ENCODE data around the gene REXO1. TPM values are rescaled to one million over a fixed set of nuclear protein-coding genes. Genes with fewer than 3 reads are reported as not detected.

Gene REXO1
- total and polyA plus RNA-seq, 2 of the 13 experiments (the other 11 are each of a cell fraction or from before 2014, with no cell fraction given): 5.0 to 11.2 TPM

- TF ChIP-seq ZNF704 (CRISPR knock-in tag; IDR thresholded peaks at IDR 0.05; ENCODE audit: borderline replicate concordance) (no peak), ZNF143 (CRISPR knock-in tag; IDR thresholded peaks at IDR 0.05) (no peak; the same call in 1 of the 2 replicates), PCBP1 (IDR thresholded peaks at IDR 0.05; ENCODE audit: borderline replicate concordance, low read depth, low read length) (no peak), RAD21 (CRISPR knock-in tag; IDR thresholded peaks at IDR 0.05) (peak; percentile 84), ZNF367 (CRISPR knock-in tag; IDR thresholded peaks at IDR 0.05; ENCODE audit: borderline replicate concordance) (no peak), SRF (IDR thresholded peaks at IDR 0.05; ENCODE audit: low read depth, low read length) (no peak), ZFP41 (CRISPR knock-in tag; IDR thresholded peaks at IDR 0.05; ENCODE audit: borderline replicate concordance) (0 out of 2 replicates have a peak, but pooled peaks have one; percentile 32), ZC3H4 (CRISPR knock-in tag; IDR thresholded peaks at IDR 0.05; ENCODE audit: borderline replicate concordance) (no peak), RARA (CRISPR knock-in tag; IDR thresholded peaks at IDR 0.05) (no peak; the same call in 1 of the 2 replicates), MTERF4 (CRISPR knock-in tag; IDR thresholded peaks at IDR 0.05) (no peak; the same call in 1 of the 2 replicates), NPAS2 (CRISPR knock-in tag; IDR thresholded peaks at IDR 0.05; ENCODE audit: borderline replicate concordance) (no peak), SIX1 (CRISPR knock-in tag; IDR thresholded peaks at IDR 0.05; ENCODE audit: borderline replicate concordance) (peak; percentile 27; the same call in 1 of the 2 replicates), ZNF616 (CRISPR knock-in tag; IDR thresholded peaks at IDR 0.05; ENCODE audit: low read depth) (peak; percentile 85; the same call in 1 of the 2 replicates), ZNF749 (CRISPR knock-in tag; IDR thresholded peaks at IDR 0.05; ENCODE audit: borderline replicate concordance) (peak; percentile 81; the same call in 1 of the 2 replicates), ZNF430 (CRISPR knock-in tag; IDR thresholded peaks at IDR 0.05) (peak; percentile 87; the same call in 1 of the 2 replicates), NFKBIZ (CRISPR knock-in tag; IDR thresholded peaks at IDR 0.05) (no peak), ZNF160 (CRISPR knock-in tag; IDR thresholded peaks at IDR 0.05) (no peak), FOXK1 (CRISPR knock-in tag; IDR thresholded peaks at IDR 0.05; ENCODE audit: borderline replicate concordance, low read depth) (0 out of 2 replicates have a peak, but pooled peaks have one; percentile 14), TAF1 (CRISPR knock-in tag; IDR thresholded peaks at IDR 0.05) (peak; percentile 63; the same call in 1 of the 2 replicates), ZNF253 (CRISPR knock-in tag; IDR thresholded peaks at IDR 0.05; ENCODE audit: borderline replicate concordance) (no peak), FOXJ3 (CRISPR knock-in tag; IDR thresholded peaks at IDR 0.05; ENCODE audit: borderline replicate concordance) (no peak), CSRNP2 (CRISPR knock-in tag; conservative IDR thresholded peaks at IDR 0.05; ENCODE audit: low read depth) (no peak), BCLAF1 (IDR thresholded peaks at IDR 0.05) (no peak)
Measured at GRCh38 chr19:1812426-1813191, 35.7 kb downstream of the REXO1 start (continued).

Measured in HepG2 (cell line).